Lower leg skin (tissue), 3 donors: ENCODE data around the gene NUP188.
"Not testable (repeated sequence)": the region's sequence is repeated elsewhere in the genome, so short reads cannot be mapped to it uniquely, and the experiment has no call there.

Experiments
- POLR2A ChIP-seq, 2 donors: fragments of 450-650 bp; IDR thresholded peaks; one replicate each; pipeline ENCODE4 v1.6.1; 2016 to 2017; ENCODE audit warnings: antibody characterized with exemption in 2 of 2, mild to moderate bottlenecking in 1 of 2, moderate library complexity in 1 of 2
- TF ChIP-seq, protein P1 (sequence below), 3 donors: fragments of 450-650 bp; IDR thresholded peaks; one replicate each; pipeline ENCODE4 v1.5.1; 2016; ENCODE audit warnings: antibody characterized with exemption in 3 of 3, mild to moderate bottlenecking in 3 of 3, moderate library complexity in 2 of 3

DNA sequence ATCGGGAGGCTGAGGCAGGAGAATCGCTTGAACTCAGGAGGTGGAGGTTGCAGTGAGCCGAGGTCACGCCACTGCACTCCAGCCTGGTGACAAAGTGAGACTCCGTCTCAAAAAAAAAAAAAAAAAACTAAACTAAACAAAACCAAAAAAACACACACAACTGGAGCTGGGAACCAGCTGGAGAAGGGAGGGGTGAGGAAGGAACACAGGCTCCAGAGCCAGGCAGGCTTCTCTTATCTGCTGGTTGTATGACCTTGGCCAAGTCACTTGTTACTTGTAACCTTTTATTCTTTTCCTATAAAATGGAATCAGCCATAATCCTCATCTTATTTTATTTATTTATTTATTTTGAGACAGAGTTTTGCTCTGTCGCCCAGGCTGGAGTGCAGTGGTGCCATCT, 56.7 kb downstream of the NUP188 start:
- TF ChIP-seq, protein P1, sequence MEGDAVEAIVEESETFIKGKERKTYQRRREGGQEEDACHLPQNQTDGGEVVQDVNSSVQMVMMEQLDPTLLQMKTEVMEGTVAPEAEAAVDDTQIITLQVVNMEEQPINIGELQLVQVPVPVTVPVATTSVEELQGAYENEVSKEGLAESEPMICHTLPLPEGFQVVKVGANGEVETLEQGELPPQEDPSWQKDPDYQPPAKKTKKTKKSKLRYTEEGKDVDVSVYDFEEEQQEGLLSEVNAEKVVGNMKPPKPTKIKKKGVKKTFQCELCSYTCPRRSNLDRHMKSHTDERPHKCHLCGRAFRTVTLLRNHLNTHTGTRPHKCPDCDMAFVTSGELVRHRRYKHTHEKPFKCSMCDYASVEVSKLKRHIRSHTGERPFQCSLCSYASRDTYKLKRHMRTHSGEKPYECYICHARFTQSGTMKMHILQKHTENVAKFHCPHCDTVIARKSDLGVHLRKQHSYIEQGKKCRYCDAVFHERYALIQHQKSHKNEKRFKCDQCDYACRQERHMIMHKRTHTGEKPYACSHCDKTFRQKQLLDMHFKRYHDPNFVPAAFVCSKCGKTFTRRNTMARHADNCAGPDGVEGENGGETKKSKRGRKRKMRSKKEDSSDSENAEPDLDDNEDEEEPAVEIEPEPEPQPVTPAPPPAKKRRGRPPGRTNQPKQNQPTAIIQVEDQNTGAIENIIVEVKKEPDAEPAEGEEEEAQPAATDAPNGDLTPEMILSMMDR (IDR thresholded peaks at IDR 0.05): not testable (repeated sequence)
- TF ChIP-seq POLR2A (IDR thresholded peaks at IDR 0.05): not testable (repeated sequence)
